ENCODE data around the gene MSI2.

DNA sequence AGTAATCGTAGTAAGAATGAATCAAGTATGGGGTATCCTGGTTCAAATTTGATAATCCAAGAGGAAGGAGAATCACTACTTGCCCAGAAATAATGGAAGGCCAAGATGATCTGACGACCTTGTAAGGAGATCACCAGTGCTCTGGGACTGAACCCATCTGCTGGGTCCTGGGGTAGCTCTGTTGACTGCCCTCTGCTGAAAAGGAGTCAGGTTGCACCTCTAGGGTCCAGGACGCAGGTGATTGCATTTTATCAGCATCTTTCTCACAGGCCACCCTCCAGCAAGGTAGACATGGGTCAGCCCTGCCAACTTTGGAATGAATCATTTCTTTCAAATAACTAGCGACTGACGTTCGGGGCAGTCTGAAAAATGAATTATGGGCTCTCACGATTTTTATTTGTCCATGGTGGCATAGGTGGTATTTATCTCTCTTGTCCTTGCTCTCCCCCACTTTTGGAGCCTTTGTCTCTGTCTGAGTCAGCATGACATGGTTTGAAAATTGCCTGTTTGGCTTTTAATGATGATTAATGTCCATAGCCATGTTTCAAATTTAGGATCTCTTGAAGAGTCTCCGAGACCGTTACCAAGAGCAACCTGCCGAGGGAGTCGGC is 163.7 kb downstream of the MSI2 start:
- no peak for TF ChIP-seq POLR2A (IDR thresholded peaks at IDR 0.05)
- TF ChIP-seq, protein P1, sequence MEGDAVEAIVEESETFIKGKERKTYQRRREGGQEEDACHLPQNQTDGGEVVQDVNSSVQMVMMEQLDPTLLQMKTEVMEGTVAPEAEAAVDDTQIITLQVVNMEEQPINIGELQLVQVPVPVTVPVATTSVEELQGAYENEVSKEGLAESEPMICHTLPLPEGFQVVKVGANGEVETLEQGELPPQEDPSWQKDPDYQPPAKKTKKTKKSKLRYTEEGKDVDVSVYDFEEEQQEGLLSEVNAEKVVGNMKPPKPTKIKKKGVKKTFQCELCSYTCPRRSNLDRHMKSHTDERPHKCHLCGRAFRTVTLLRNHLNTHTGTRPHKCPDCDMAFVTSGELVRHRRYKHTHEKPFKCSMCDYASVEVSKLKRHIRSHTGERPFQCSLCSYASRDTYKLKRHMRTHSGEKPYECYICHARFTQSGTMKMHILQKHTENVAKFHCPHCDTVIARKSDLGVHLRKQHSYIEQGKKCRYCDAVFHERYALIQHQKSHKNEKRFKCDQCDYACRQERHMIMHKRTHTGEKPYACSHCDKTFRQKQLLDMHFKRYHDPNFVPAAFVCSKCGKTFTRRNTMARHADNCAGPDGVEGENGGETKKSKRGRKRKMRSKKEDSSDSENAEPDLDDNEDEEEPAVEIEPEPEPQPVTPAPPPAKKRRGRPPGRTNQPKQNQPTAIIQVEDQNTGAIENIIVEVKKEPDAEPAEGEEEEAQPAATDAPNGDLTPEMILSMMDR (IDR thresholded peaks at IDR 0.05) = no peak

Measured in thyroid gland (tissue), 4 donors.